ENCODE measurements around the gene LRRTM4. TPM values are rescaled to one million over a fixed set of nuclear protein-coding genes. Genes with fewer than 3 reads are reported as not detected.

Gene LRRTM4
- polyA plus RNA-seq, 1 donor (not counting 4 experiments of a cell fraction or from before 2014, with no cell fraction given): not detected

DNA sequence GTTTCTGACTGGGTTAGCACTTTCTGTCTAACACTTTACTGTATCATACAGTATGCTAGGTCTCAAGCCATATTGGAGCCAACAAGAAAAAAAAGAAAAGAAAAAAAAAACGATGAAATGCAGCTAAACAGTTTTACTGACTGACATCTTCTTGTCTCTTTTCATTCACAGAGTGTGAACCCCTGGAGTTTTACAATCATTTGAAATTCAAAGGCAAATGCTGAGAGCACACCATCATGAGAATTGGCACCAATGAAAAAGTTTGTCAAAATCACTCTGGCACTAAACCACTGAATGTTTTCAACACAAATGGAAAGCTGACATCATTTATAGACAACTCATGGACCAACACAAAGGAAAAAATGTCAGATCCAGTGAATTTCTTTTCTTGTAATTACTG is 513.3 kb downstream of the LRRTM4 start:
- DNase-seq (ENCODE audit: low read depth, low spot score) (no peak), FAIRE-seq (no peak)
- Histone ChIP-seq H3K4me3 (ENCODE audit: control insufficient read depth in 2 of 3, extremely low read depth in 1 of 3, insufficient read depth in 2 of 3, low read depth in 1 of 3, low read length in 3 of 3) (no peak overlapping the region), H4K20me1 (ENCODE audit: control insufficient read depth, extremely low read depth, insufficient read depth, low read length) (no peaks in the 10 kb centered on the region), H3K9me3 (ENCODE audit: control insufficient read depth, low read depth, low read length) (no peaks in the 10 kb centered on the region), H3K4me1 (ENCODE audit: control insufficient read depth, extremely low read depth, insufficient read depth, low read length) (no peaks in the 10 kb centered on the region), H2AFZ (ENCODE audit: control insufficient read depth, low read length) (no peak overlapping the region), H3K79me2 (ENCODE audit: control insufficient read depth, insufficient read depth, low read length) (no peaks in the 10 kb centered on the region), H3K9ac (ENCODE audit: control insufficient read depth, extremely low read depth, insufficient read depth, low read length) (no peak overlapping the region), H3K27ac (ENCODE audit: control insufficient read depth, insufficient read depth, low read length) (no peak overlapping the region), H3K4me2 (ENCODE audit: control insufficient read depth, extremely low read depth, insufficient read depth, low read depth, low read length) (no peak overlapping the region), H3K27me3 (ENCODE audit: control insufficient read depth, extremely low read depth, insufficient read depth, low read length) (no peaks in the 10 kb centered on the region), H3K9me1 (ENCODE audit: control insufficient read depth, extremely low read depth, insufficient read depth, low read length) (no peaks in the 10 kb centered on the region), H3K36me3 (ENCODE audit: control insufficient read depth in 2 of 2, extremely low read depth in 1 of 2, insufficient read depth in 2 of 2, low read length in 2 of 2) (no peaks in the 10 kb centered on the region)
- TF ChIP-seq, protein P1, sequence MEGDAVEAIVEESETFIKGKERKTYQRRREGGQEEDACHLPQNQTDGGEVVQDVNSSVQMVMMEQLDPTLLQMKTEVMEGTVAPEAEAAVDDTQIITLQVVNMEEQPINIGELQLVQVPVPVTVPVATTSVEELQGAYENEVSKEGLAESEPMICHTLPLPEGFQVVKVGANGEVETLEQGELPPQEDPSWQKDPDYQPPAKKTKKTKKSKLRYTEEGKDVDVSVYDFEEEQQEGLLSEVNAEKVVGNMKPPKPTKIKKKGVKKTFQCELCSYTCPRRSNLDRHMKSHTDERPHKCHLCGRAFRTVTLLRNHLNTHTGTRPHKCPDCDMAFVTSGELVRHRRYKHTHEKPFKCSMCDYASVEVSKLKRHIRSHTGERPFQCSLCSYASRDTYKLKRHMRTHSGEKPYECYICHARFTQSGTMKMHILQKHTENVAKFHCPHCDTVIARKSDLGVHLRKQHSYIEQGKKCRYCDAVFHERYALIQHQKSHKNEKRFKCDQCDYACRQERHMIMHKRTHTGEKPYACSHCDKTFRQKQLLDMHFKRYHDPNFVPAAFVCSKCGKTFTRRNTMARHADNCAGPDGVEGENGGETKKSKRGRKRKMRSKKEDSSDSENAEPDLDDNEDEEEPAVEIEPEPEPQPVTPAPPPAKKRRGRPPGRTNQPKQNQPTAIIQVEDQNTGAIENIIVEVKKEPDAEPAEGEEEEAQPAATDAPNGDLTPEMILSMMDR (optimal IDR thresholded peaks at IDR 0.05 in 1 of 3, IDR thresholded peaks at IDR 0.05 in 1 of 3, conservative IDR thresholded peaks at IDR 0.05 in 1 of 3; ENCODE audit: extremely low read depth in 1 of 3, insufficient read depth in 2 of 3, low read length in 3 of 3): no peak
- dilution Hi-C loops (cut with MboI; ENCODE audit: extremely low pct_ligation_motif_present, low sequenced_read_pairs): no loop called here

- no peak for TF ChIP-seq EZH2 (IDR thresholded peaks at IDR 0.05; ENCODE audit: low read length)
- TF ChIP-seq, protein P1 (optimal IDR thresholded peaks at IDR 0.05 in 1 of 3, IDR thresholded peaks at IDR 0.05 in 1 of 3, conservative IDR thresholded peaks at IDR 0.05 in 1 of 3; ENCODE audit: extremely low read depth in 1 of 3, insufficient read depth in 2 of 3, low read length in 3 of 3): no peak
- Histone ChIP-seq H3K79me2 (ENCODE audit: control insufficient read depth, insufficient read depth, low read length) (no peaks in the 10 kb centered on the region), H4K20me1 (ENCODE audit: control insufficient read depth, extremely low read depth, insufficient read depth, low read length) (no peaks in the 10 kb centered on the region), H2AFZ (ENCODE audit: control insufficient read depth, low read length) (no peak overlapping the region), H3K9ac (ENCODE audit: control insufficient read depth, extremely low read depth, insufficient read depth, low read length) (no peak overlapping the region), H3K36me3 (ENCODE audit: control insufficient read depth in 2 of 2, extremely low read depth in 1 of 2, insufficient read depth in 2 of 2, low read length in 2 of 2) (no peaks in the 10 kb centered on the region), H3K27ac (ENCODE audit: control insufficient read depth, insufficient read depth, low read length) (no peak overlapping the region), H3K27me3 (ENCODE audit: control insufficient read depth, extremely low read depth, insufficient read depth, low read length) (no peaks in the 10 kb centered on the region), H3K9me3 (ENCODE audit: control insufficient read depth, low read depth, low read length) (no peaks in the 10 kb centered on the region), H3K9me1 (ENCODE audit: control insufficient read depth, extremely low read depth, insufficient read depth, low read length) (no peaks in the 10 kb centered on the region), H3K4me1 (ENCODE audit: control insufficient read depth, extremely low read depth, insufficient read depth, low read length) (no peaks in the 10 kb centered on the region), H3K4me2 (ENCODE audit: control insufficient read depth, extremely low read depth, insufficient read depth, low read depth, low read length) (no peak overlapping the region), H3K4me3 (ENCODE audit: control insufficient read depth in 2 of 3, extremely low read depth in 1 of 3, insufficient read depth in 2 of 3, low read depth in 1 of 3, low read length in 3 of 3) (no peak overlapping the region)
- DNase-seq (ENCODE audit: low read depth, low spot score): no peak
- no peak for FAIRE-seq
- dilution Hi-C loops (cut with MboI; ENCODE audit: extremely low pct_ligation_motif_present, low sequenced_read_pairs): no loop called here
Observed at GRCh38 chr2:77007686-77008085, 514.5 kb downstream of the LRRTM4 start.
